ENCODE measurements around the gene RNF213.

- TF ChIP-seq CTCF (conservative IDR thresholded peaks at IDR 0.05; ENCODE audit: low read length) = no peak
- no peak for TF ChIP-seq EZH2phosphoT487 (IDR thresholded peaks at IDR 0.05; ENCODE audit: borderline replicate concordance)
Measured at GRCh38 chr17:80393241-80393890, 132.7 kb downstream of the RNF213 start.
